Stimulated activated CD4-positive, alpha-beta T cell treated with anti-CD3 and anti-CD28 coated beads, Interleukin-12 subunit alpha, Interleukin-12 subunit beta, amount 100 ng/mL, for 4 hours (primary cell): ENCODE measurements around the gene C5orf24.
"Not testable (repeated sequence)": the region's sequence is repeated elsewhere in the genome, so short reads cannot be mapped to it uniquely, and the experiment has no call there.

Experiments used
- DNase-seq: peaks from one replicate; pipeline ENCODE4 v3.0.0-alpha.2; 2020

Gene C5orf24

DNA sequence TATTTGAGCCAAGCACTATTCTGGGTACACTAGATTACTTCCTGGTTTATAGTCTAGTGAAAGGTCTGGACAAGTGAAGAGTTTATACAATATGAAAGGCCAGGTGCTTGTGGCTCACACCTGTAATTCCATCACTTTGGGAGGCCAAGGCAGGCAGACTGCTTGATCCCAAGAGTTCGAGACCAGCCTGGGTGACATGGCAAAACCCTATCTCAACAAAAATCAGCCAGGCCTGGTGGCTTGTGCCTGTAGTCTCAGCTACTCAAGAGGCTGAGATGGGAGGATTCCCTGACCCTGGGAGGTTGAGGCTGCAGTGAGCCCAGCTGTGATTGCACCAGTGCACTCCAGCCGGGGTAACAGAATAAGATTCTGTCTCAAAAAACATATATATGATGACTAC is 18.9 kb downstream of the C5orf24 start:
- DNase-seq, result no peak

DNA sequence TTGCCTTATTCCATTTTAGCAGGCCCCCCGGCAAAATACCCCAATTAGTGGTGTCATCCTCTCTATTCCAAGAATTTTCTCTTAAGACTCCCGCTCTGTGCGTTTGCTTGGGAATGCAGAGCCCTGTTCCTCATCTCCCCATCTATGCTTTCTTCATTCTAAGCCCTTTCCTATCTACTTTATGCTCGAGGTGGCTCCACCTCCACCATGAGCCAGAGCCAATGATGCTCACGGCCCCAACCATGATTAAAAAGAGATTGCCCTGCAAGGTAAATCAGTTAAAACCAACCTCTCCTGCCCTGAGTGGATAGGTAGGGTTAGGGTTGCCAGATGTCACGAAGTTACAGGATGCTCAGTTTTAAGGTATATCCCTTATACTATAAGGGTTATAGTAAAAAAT is 27.7 kb downstream of the C5orf24 start:
- peak; percentile 7 for DNase-seq

DNA sequence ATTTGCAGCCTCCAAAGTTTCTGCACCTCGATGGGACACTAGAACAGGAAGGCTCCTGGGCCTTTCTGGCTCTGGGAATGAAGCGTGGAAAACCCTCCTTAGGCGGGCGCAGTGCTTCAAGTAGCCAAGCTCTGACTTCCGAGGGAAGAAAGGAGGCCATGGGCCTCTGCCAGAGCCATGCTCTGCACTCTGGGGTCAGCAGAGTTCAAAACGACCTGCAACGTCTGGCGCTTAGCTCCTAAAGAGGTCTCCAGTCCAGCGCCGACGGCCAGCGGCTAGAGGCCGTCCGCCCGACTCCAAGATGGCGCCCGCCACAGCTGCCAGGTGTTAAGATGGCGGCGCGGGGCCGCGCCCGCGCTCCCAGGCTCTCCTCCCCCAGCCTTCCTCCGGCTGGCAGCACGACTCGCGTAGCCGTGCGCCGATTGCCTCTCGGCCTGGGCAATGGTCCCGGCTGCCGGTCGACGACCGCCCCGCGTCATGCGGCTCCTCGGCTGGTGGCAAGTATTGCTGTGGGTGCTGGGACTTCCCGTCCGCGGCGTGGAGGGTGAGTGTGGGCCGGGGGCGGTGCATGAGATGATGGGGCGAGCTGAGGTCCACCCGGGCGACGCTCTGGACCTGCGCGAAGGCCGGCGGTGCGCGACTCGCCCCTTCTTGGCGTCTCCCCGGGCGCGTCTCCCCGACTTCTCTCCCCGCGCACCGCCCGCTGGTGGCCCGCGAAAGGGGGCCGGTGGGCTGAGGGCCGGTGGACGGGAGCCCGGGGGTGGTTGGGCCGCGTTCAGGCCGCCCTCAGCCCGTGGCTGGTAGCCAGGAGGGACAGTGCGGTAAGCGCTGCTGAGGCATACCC is 28.4 kb downstream of the C5orf24 start, which contains the start of gene TXNDC15:
TSS of gene TXNDC15 (plus strand) at position 385 of the 844 bp plus-strand sequence. CDS start at position 442, 57 bp downstream.
- DNase-seq, result peak; percentile 76

DNA sequence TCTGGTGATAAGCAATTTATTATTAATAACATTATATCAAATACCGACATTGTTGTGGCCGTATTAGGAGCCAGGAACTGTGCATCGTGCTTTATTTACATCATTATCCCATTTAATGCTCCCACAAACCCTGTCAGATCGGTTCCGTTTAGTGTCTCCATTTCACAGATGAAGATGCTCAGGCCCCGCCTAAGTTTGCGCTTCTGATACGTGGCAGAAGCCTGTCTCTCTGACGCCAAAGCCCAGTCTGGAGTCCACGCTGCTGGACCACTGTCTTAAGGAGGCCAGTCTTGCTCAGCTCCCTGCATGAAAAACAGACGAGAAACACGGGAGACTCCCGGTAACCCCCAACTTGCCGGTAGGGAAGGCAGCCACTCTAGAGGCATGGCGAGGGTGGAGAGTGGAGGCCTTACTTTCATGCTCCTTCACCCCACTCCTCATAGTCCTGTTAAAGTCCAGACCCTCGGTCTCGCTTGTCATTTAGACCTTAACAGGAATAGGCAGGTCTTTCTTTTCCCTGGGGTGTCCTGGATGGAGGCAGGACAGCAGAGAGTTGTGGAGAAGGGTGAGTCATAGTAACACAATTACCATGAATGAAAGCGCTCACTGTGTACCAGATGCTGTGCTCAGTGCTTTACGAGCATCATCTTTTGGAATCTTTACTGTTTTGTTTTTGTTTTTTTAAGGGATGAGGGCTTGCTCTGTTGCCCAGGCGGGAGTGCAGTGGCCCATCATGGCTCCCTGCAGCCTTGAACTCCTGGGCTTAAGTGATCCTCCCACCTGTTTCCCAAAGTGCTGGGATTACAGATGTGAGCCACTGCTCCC is 29.3 kb downstream of the C5orf24 start:
- peak; percentile 34 for DNase-seq

DNA sequence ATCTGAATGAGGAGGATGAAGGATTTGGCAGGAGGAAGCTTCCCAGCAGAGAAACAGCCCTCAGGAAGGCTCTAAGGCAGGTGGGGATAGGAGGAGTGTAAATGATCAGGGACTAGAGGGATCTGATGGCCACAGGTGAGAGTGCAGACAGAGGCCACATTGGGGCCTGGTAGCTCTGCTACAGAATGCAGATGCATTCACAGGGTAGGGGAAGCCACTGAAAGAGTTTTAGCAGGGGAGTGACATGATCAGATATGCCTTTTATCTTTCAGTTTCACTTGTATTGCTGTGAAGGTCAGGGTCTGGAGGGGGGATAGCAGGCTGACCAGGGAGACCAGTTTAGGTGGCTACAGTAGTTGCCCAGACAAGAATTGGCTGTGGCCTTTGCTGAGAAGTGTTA is 31.4 kb downstream of the C5orf24 start:
- DNase-seq, result no peak

DNA sequence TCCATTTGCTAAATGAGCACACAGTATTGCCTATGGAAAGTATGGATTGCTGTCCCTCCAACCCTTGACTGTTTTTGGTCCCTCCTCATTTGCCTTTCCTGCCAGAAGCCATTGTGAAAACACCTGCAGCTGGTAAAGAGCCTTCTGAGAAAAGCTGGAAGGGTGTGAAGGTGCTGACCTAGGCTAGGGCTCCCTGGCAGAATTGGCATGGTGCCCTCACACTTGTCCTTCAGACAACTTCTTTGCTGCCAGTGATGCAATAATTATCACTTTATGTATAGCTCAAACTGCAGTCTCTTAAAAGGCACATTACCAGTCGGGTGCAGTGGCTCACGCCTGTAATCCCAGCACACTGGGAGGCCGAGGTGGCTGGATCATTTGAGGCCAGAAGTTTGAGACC is 32.6 kb downstream of the C5orf24 start:
- DNase-seq, result no peak

DNA sequence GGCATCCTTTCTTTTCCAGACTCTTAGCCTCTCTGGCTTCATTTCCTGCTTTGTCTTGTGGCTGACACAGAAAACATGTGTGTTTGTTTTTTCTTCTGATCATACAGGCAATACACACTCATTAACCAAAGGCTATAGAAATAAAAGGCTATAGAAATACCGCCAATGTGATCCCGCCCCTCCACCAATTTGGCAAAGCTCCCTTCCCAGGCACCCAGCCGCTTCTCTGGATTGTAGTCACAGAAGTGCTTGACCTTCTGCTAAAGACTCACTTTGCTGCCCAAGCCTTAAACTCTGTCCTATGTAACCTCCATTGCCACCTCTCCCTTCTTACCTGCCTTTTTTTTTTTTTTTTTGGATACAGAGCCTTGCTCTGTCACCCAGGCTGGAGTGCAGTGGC is 33.7 kb downstream of the C5orf24 start:
- DNase-seq, result no peak

DNA sequence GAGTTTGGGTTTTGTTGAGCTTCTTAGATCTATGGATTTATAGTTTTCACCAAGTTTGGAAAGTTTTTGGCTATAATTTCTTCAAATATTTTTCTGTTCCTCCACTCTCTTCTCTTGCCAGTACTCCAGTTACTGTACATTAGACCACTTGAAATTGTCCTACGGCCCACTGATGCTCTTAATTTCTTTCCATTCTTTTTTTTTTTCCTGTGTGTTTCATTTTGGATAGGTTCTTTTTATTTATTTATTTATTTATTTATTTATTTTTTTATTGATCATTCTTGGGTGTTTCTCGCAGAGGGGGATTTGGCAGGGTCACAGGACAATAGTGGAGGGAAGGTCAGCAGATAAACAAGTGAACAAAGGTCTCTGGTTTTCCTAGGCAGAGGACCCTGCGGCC is 35.2 kb downstream of the C5orf24 start:
- not testable (repeated sequence) for DNase-seq

DNA sequence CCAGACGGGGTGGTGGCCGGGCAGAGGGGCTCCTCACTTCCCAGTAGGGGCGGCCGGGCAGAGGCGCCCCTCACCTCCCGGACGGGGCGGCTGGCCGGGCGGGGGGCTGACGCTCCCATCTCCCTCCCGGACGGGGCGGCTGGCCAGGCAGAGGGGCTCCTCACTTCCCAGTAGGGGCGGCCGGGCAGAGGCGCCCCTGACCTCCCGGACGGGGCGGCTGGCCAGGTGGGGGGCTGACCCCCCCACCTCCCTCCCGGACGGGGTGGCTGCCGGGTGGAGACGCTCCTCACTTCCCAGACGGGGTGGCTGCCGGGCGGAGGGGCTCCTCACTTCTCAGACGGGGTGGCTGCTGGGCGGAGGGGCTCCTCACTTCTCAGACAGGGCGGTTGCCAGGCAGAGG is 35.9 kb downstream of the C5orf24 start:
- not testable (repeated sequence) for DNase-seq

DNA sequence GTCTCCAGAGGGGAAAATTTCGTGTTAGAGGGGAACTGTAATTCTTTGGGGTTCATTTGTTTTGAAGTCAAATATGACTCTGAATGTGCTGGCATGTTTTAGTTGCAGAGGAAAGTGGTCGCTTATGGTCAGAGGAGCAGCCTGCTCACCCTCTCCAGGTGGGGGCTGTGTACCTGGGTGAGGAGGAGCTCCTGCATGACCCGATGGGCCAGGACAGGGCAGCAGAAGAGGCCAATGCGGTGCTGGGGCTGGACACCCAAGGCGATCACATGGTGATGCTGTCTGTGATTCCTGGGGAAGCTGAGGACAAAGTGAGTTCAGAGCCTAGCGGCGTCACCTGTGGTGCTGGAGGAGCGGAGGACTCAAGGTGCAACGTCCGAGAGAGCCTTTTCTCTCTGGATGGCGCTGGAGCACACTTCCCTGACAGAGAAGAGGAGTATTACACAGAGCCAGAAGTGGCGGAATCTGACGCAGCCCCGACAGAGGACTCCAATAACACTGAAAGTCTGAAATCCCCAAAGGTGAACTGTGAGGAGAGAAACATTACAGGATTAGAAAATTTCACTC is 41.9 kb downstream of the C5orf24 start:
- DNase-seq, result no peak

DNA sequence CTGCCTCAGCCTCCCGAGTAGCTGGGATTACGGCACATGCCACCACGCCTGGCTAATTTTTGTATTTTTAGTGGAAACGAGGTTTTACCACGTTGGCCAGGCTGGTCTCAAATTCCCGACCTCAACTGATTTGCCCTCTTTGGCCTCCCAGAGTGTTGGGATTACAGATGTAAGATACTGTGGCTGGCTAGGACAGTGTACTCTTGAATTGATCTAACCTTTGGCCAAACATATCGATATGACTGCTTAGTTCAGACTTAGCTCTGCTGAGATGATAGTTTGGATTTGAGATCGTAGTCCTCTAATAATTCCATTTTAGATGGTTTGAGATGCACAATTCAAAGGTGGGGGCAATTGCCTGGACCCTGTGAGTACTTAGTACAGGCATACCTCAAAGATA is 43.6 kb downstream of the C5orf24 start:
- DNase-seq, result no peak

DNA sequence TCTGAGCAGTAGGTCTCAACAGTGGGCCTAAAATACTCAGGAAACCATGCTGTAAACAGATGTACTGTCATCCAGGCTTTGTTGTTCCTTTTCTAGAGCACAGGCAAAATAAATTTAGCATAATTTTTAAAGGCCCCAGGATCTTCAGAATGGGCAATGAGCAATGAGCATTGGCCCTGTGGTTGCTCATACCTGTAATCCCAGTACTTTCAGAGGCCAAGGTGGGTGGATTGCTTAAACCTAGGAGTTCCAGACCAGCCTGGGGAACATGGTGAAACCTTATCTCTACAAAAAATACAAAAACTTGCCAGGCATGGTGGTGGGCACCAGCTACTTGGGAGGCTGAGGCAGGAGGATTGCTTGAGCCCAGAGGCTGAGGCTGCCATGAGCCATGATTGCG is 45.7 kb downstream of the C5orf24 start:
- no peak for DNase-seq

DNA sequence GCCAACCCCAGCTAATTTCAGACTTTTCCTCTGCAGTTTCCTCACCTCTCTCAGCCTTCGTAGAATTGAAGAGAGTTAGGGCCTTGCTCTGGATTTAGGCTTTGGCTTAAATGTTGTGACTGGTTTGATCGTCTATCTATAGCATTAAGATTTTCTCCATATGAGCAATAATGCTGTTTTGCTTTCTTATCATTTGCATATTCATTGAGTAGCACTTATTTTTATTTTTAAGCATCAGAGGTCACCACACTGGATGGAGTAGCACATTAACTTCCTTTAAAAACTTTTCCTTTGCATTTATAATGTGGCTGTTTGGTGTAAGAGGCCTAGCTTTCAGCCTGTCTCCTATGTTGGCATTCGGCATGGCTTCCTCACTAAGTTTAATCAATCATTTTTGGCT is 46.5 kb downstream of the C5orf24 start:
- no peak for DNase-seq

DNA sequence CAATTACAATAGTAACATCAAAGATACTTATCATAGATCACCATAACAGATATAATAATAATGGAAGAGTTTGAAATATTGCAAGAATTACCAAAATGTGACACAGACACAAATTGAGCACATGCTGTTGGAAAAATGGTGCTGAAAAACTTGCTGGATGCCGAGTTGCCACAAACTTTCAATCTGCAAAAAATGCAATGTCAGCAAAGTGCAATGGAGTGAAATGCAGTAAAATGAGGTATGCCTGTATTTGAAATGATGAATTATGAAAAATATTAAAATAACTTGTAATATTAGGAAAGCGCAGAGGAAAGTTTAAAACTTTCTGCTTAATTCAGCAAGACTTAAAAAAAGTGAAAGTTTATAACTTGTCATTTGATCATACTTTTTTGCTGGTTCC is 47.2 kb downstream of the C5orf24 start:
- DNase-seq, result no peak

DNA sequence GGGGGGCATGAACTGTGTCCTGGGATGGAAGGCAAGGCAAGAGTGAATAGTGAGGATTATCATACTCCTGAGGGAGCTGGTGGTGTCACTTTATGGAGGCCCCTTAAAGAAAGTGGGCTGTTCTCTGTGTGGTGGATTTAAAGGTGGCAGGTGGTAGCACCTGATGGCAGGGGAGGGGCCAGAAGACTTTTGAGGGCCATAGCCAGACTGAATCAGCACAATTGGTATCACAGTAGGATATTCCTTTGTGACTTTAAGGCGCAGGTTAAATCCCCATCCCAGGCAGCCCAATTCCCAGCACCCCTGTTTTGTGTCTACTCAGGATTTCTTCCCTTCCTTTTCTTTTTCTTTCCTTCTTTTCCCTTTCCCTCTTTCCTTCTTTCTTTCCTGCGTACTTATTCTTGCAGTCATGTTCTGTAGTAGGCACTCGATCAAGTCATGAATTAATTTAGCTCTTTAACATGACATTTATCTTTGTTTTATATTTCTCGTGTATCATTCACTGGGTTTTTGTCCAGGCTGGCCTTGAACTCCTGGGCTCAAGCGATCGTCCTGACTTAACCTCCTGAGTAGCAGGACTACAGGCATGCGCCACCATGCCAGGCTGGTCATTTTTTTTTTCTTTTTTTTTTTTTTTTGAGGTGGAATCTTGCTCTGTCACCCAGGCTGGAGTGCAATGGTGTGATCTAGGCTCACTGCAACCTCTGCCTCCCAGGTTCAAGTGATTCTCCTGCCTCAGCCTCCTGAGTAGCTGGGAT is 48.2 kb downstream of the C5orf24 start:
- no peak for DNase-seq

DNA sequence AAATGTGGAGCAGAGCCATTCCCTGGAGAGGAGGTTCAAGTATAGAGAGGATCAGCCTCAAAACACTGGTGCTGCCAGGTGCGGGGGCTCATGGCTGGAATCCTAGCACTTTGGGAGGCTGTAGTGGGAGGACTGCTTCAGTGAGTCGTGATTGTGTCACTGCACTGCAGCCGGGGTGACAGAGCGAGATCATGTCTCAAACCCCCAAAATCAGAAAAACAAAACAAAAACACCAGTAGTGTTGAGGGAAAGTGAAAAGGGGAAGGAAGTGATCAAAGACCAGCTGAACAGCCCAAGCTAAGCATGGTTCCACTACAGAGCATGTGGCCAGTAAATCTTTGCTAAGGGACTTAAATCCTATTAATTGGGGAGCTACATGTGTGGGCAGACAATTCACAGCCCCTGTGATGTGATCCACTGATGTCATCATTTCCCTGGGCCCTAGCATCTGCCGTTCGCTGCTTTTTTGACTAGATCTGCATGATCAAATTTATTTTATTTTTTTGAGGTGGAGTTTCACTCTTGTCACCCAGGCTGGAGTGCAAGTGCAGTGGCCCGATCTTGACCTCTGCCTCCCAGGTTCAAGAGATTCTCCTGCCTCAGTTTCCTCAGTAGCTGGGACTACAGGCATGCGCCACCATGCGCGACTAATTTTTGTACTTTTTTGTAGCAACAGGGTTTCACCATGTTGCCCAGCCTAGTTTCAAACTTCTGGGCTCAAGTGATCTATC is 56.5 kb downstream of the C5orf24 start:
- no peak for DNase-seq

DNA sequence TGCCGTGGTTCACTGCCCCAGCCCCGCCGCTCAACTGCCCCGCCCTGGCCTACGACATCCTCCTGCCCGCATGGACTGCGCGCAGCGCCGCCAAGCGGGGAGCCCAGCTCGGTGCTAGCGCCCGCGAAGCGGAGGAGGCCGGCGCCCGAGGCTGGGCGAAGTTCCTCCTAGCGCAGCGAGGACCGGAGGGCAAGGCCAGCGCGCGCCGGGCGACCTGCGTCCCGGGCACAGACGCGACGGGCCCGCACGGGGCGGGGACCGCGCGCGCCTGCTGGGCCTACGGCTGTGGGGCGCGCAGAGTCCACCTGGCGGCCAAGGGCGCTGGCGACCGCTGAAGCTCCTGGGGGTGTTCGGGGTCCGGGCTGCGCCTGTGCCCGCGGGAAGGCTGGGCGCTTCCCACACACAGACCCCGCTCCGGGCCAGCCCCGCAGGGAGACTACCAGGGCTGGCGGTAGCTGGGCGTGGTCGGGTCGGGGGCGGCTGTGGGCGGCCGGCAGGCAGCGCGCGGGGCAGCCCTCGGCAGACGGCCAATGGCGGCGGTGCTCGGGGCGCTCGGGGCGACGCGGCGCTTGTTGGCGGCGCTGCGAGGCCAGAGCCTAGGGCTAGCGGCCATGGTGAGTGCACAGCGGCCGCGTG is 59.0 kb downstream of the C5orf24 start, which contains the start of gene PCBD2:
TSS of gene PCBD2 (plus strand) at position 522 of the 636 bp plus-strand sequence. CDS start at position 531, 9 bp downstream.
- DNase-seq, result peak; percentile 91

DNA sequence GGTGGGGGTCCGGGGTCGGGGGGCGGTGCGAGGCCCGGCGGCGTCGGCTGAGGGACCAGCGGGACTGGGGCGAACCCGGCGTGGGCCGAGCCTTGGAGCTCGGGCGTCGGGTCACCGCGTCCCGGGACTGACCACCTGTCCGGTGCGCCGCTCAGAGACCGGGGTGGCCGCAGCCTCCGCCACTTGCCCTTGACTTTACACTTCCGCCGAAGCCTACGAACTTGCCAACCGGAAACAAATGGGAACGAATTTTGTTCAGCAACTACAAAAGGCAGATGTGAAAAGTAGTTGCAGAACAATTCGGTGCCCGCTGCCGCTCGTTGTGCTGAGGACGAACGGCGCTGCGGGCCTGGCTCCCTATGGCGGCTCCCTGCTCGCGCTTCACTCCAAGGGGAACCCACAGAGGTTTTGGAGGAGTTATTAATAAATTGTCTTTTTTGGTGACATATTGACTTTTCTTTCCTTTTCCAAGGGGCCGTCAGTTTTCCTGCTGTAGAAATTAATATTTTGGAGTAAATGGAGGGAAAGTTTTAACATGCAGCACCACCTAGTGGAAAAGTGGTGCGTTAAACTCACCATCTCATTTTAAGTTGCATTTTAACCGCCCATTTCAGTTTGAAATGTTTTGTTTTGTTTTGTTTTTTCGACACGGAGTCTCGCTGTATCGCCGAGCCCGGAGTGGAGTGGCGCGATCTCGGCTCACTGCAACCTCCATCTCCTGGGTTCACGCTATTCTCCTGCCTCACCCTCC is 59.7 kb downstream of the C5orf24 start:
- peak; percentile 54 for DNase-seq

DNA sequence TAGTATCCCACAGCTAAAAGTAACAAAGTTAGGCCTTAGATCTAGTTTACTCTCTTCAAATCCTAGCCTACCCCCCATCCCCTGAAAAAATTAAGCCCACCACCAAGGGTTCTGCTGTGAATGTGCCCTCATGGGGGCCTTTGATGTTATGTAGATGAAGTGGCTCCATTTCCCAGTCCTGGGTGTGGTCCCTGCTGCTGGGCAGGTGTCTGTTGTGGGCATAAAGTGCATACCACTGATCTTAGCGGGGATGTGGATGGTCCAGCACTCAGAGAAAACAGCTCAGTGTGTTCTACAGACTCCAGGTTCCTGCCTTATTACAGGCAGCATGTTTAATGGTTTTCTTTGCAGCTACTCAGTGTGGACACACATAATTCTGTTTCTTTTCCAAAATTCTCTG is 61.0 kb downstream of the C5orf24 start:
- DNase-seq, result no peak
